AG04449 (cell line): ENCODE measurements around the gene CACNB4.
"Not testable (repeated sequence)": the region's sequence is repeated elsewhere in the genome, so short reads cannot be mapped to it uniquely, and the experiment has no call there.

Source experiments
- CTCF ChIA-PET: fragments of 350-600 bp; formaldehyde crosslinking; extraction: SDS; loops from one replicate; lab custom pipeline; 2021; ENCODE audit warnings: antibody characterized with exemption; lab: Yijun Ruan, JAX
- POLR2A ChIA-PET: fragments of 400-600, 350-600 bp; formaldehyde crosslinking; extraction: SDS; loops from one replicate; lab custom pipeline; 2020; ENCODE audit warnings: antibody characterized with exemption, inconsistent platforms; lab: Yijun Ruan, JAX
- DNase-seq: peaks from one replicate; pipeline ENCODE4 v3.0.0-alpha.2; 2010; ENCODE audit warnings: low read depth, low spot score
- H3K4me3 ChIP-seq: 2 replicates; pipeline ENCODE4 v1.5.1; 2011; ENCODE audit warnings: low read depth, mild to moderate bottlenecking, control low read depth, low read length
- CTCF ChIP-seq: IDR thresholded peaks from one replicate; pipeline ENCODE4 v1.5.1; 2011; ENCODE audit warnings: mild to moderate bottlenecking, moderate library complexity, low read length, control low read depth, inconsistent platforms; ENCODE audit not compliant: insufficient read depth; ENCODE audit errors: missing control alignments

CACNB4 gene

GRCh38 chr2:151880586-151880985 is 218.3 kb downstream of the CACNB4 start:
- no peak for DNase-seq
- ChIA-PET POLR2A (no interaction called here), CTCF (no interaction called here)
- no peak for TF ChIP-seq CTCF
- no peak overlapping the region for H3K4me3 ChIP-seq

GRCh38 chr2:151878655-151879563 is 219.9 kb downstream of the CACNB4 start:
- POLR2A ChIA-PET, result no interaction called here
- no peak overlapping the region for H3K4me3 ChIP-seq
- no peak for TF ChIP-seq CTCF
- DNase-seq, result no peak
- CTCF ChIA-PET, result no interaction called here

GRCh38 chr2:151878204-151878603 is 220.6 kb downstream of the CACNB4 start:
- no peak for TF ChIP-seq CTCF
- ChIA-PET CTCF (no interaction called here), POLR2A (no interaction called here)
- no peak overlapping the region for H3K4me3 ChIP-seq
- DNase-seq, result no peak

- POLR2A ChIA-PET, DNase-seq, H3K4me3 ChIP-seq, CTCF ChIA-PET: not testable (repeated sequence)
These were observed 223.2 kb downstream of the CACNB4 start for GRCh38 chr2:151875631-151876030.

GRCh38 chr2:151872463-151872862 is 226.4 kb downstream of the CACNB4 start:
- POLR2A ChIA-PET, result no interaction called here
- no peak overlapping the region for H3K4me3 ChIP-seq
- no peak for DNase-seq
- no peak for TF ChIP-seq CTCF
- CTCF ChIA-PET, result no interaction called here

- DNase-seq, result no peak
- no peak overlapping the region for H3K4me3 ChIP-seq
- POLR2A ChIA-PET, result no interaction called here
- CTCF ChIA-PET, result no interaction called here
- TF ChIP-seq CTCF, result no peak
These were observed 229.6 kb downstream of the CACNB4 start for GRCh38 chr2:151869291-151869690.

- TF ChIP-seq CTCF, result no peak
- CTCF ChIA-PET, result no interaction called here
- POLR2A ChIA-PET, result no interaction called here
- DNase-seq, result no peak
- no peak overlapping the region for H3K4me3 ChIP-seq
These were observed 236.1 kb downstream of the CACNB4 start for GRCh38 chr2:151862700-151863099.
